Keratinocyte (primary cell): Measurements from ENCODE around the gene MMP14.

Experiments used
- CTCF ChIP-seq, 3 experiments: IDR thresholded peaks in 1 of 3; conservative IDR thresholded peaks in 1 of 3; optimal IDR thresholded peaks in 1 of 3; 2 replicates in 2 of 3; 3 replicates in 1 of 3; pipeline versions ENCODE3 to v1.5.1; 2011; ENCODE audit warnings: low read length in 3 of 3, mild to moderate bottlenecking in 3 of 3, moderate library complexity in 2 of 3, control low read depth in 1 of 3, inconsistent platforms in 1 of 3; ENCODE audit not compliant: insufficient read depth in 2 of 3; ENCODE audit errors: extremely low read depth in 1 of 3
- EZH2 ChIP-seq: IDR thresholded peaks from one replicate; pipeline ENCODE4 v1.6.1; 2012; ENCODE audit warnings: inconsistent platforms, mild to moderate bottlenecking, low read length, moderate library complexity

GRCh38 chr14:22882529-22883172 lies 46.3 kb downstream of the MMP14 start:
- no peak for TF ChIP-seq CTCF (optimal IDR thresholded peaks at IDR 0.05 in 1 of 3, IDR thresholded peaks at IDR 0.05 in 1 of 3, conservative IDR thresholded peaks at IDR 0.05 in 1 of 3; ENCODE audit: extremely low read depth in 1 of 3, insufficient read depth in 2 of 3, low read length in 3 of 3)
- TF ChIP-seq EZH2 = no peak
